ENCODE measurements around the gene NPAS3. TPM values are rescaled to one million over a fixed set of nuclear protein-coding genes. Genes with fewer than 3 reads are reported as not detected.

The NPAS3 gene
- total RNA-seq, 1 experiment from 2014 or later: 0.36 TPM

DNA sequence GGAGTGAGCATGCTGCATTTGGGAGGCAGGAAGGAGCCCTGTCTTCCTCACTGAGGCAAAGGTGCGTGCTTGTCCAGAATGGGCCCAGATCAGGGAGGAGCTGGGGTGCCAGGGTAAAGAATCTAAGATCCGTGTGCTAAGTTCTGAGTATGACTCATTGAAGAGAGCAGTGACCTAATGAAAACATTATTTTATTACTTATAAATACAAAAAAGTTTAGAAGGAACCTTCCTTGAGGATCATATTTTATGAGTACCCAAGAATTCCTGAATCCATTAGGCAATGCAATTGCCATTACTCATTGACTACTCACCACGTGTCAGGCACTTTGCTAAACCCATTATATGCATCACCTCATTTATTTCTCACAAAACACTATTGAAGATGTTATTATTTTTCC lies 747.5 kb downstream of the NPAS3 start:
- H3K4me1 ChIP-seq (ENCODE audit: insufficient read depth, low read length): peaks cover 42% of the 10 kb centered on the region
- H3K36me3 ChIP-seq (ENCODE audit: low read depth, low read length): no peaks in the 10 kb centered on the region
- TF ChIP-seq, protein P1, sequence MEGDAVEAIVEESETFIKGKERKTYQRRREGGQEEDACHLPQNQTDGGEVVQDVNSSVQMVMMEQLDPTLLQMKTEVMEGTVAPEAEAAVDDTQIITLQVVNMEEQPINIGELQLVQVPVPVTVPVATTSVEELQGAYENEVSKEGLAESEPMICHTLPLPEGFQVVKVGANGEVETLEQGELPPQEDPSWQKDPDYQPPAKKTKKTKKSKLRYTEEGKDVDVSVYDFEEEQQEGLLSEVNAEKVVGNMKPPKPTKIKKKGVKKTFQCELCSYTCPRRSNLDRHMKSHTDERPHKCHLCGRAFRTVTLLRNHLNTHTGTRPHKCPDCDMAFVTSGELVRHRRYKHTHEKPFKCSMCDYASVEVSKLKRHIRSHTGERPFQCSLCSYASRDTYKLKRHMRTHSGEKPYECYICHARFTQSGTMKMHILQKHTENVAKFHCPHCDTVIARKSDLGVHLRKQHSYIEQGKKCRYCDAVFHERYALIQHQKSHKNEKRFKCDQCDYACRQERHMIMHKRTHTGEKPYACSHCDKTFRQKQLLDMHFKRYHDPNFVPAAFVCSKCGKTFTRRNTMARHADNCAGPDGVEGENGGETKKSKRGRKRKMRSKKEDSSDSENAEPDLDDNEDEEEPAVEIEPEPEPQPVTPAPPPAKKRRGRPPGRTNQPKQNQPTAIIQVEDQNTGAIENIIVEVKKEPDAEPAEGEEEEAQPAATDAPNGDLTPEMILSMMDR (conservative IDR thresholded peaks at IDR 0.05; ENCODE audit: low read depth, low read length): no peak
- no peak for TF ChIP-seq EZH2 (IDR thresholded peaks at IDR 0.05; ENCODE audit: low read length, unreplicated experiment)
- no peak for TF ChIP-seq EZH2phosphoT487 (IDR thresholded peaks at IDR 0.05; ENCODE audit: borderline replicate concordance, low read length)
- intact Hi-C loops (cut with micrococcal nuclease): loop anchor here (1.0 kb wide), 1 partner anchor 39 kb away; no protein-coding TSS in a partner anchor
- H3K4me2 ChIP-seq (ENCODE audit: low read length): peak overlapping the region; percentile 52
- H3K4me3 ChIP-seq (ENCODE audit: low read length): no peak overlapping the region
- peak overlapping the region; percentile 86 for H3K27ac ChIP-seq (ENCODE audit: low read length)
- ATAC-seq (peak; percentile 96), DNase-seq (peak; percentile 96)
- H3K9me2 ChIP-seq (replicated peaks; ENCODE audit: low read length): no peaks in the 10 kb centered on the region
- H3F3A ChIP-seq (ENCODE audit: low read length, unreplicated experiment): no peaks in the 10 kb centered on the region
- ChIA-PET POLR2A (ENCODE audit: unreplicated experiment) (interaction anchor here (0.6 kb wide), 1 partner anchor 74 kb away, joined by 3 read pairs; no protein-coding TSS in a partner anchor), CTCF (no interaction called here)
- peak overlapping the region; percentile 51 for H3K9ac ChIP-seq (ENCODE audit: low read length)
- H2AFZ ChIP-seq (ENCODE audit: low read length): peak overlapping the region; percentile 39; the same call in 1 of the 2 replicates
- BruUV-seq (replicated peaks): no TSS peak
- no peaks in the 10 kb centered on the region for H4K20me1 ChIP-seq (ENCODE audit: low read length)
- no peaks in the 10 kb centered on the region for H3K79me2 ChIP-seq (ENCODE audit: low read length)
- no peaks in the 10 kb centered on the region for H3K9me3 ChIP-seq (ENCODE audit: low read length)
- no peaks in the 10 kb centered on the region for H3K27me3 ChIP-seq (ENCODE audit: low read length)

DNA sequence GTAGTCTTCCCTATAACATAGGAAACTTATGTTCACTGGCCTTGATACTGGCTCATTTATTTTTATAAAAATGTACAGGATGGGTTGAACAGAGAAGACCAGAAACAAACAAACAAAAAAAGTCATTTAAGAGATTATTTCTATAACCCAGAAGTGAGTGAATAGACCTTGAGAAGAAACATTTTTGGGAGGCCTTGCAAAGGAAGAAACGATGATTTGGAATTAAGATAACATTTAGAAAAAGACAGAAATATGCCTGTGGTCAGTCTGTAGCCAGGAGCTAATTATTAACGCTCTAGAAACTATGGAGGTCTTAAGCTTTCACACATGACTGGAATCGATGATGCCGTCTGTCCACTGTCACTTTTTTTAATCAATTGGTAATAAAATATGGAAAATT lies 748.2 kb downstream of the NPAS3 start:
- Histone ChIP-seq H3K4me3 (ENCODE audit: low read length) (no peak overlapping the region), H2AFZ (ENCODE audit: low read length) (no peak overlapping the region), H3K36me3 (ENCODE audit: low read depth, low read length) (no peaks in the 10 kb centered on the region), H3K4me1 (ENCODE audit: insufficient read depth, low read length) (peaks cover 41% of the 10 kb centered on the region), H3K27ac (ENCODE audit: low read length) (peak overlapping the region; percentile 86), H3K9me2 (replicated peaks; ENCODE audit: low read length) (no peaks in the 10 kb centered on the region), H3K79me2 (ENCODE audit: low read length) (no peaks in the 10 kb centered on the region), H3K27me3 (ENCODE audit: low read length) (no peaks in the 10 kb centered on the region), H4K20me1 (ENCODE audit: low read length) (no peaks in the 10 kb centered on the region), H3F3A (ENCODE audit: low read length, unreplicated experiment) (no peaks in the 10 kb centered on the region), H3K9ac (ENCODE audit: low read length) (peak overlapping the region; percentile 51), H3K9me3 (ENCODE audit: low read length) (no peaks in the 10 kb centered on the region), H3K4me2 (ENCODE audit: low read length) (peak overlapping the region; percentile 52)
- DNase-seq (no peak), ATAC-seq (no peak; the same call in 1 of the 2 replicates)
- POLR2A ChIA-PET (ENCODE audit: unreplicated experiment): interaction anchor here (0.6 kb wide), 1 partner anchor 73 kb away, joined by 3 read pairs; no protein-coding TSS in a partner anchor
- CTCF ChIA-PET: no interaction called here
- no TSS peak for BruUV-seq (replicated peaks)
- intact Hi-C loops (cut with micrococcal nuclease): loop anchor here (1.0 kb wide), 1 partner anchor 40 kb away; no protein-coding TSS in a partner anchor
- no peak for TF ChIP-seq EZH2 (IDR thresholded peaks at IDR 0.05; ENCODE audit: low read length, unreplicated experiment)
- no peak for TF ChIP-seq EZH2phosphoT487 (IDR thresholded peaks at IDR 0.05; ENCODE audit: borderline replicate concordance, low read length)
- TF ChIP-seq, protein P1 (conservative IDR thresholded peaks at IDR 0.05; ENCODE audit: low read depth, low read length): no peak

DNA sequence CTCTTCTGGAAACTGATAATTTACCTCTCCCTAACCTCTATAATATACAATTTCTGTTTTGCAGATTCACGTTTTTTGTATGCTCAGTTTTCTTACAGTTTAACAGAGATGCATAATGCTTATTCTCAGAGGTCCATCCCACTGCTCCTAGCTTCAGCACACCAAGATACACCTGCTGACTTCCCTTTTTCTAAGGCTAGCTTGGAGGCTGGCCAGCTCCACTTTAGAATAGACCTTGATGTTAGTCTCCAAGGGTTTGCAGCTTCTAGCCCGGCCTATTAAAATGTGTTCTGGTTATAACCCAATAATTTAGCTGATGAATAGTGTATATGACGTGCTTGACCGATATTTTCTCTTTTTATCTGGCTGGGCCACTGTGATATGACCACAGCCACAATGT lies 751.0 kb downstream of the NPAS3 start:
- no peak overlapping the region for H3K9ac ChIP-seq (ENCODE audit: low read length)
- no peaks in the 10 kb centered on the region for H3K36me3 ChIP-seq (ENCODE audit: low read depth, low read length)
- no peak for TF ChIP-seq EZH2phosphoT487 (IDR thresholded peaks at IDR 0.05; ENCODE audit: borderline replicate concordance, low read length)
- TF ChIP-seq, protein P1 (conservative IDR thresholded peaks at IDR 0.05; ENCODE audit: low read depth, low read length): no peak
- TF ChIP-seq EZH2 (IDR thresholded peaks at IDR 0.05; ENCODE audit: low read length, unreplicated experiment): no peak
- no TSS peak for BruUV-seq (replicated peaks)
- no peaks in the 10 kb centered on the region for H4K20me1 ChIP-seq (ENCODE audit: low read length)
- no peaks in the 10 kb centered on the region for H3F3A ChIP-seq (ENCODE audit: low read length, unreplicated experiment)
- H3K27ac ChIP-seq (ENCODE audit: low read length): no peak overlapping the region
- ATAC-seq (no peak), DNase-seq (no peak)
- no peak overlapping the region for H3K4me3 ChIP-seq (ENCODE audit: low read length)
- POLR2A ChIA-PET (ENCODE audit: unreplicated experiment): no interaction called here
- intact Hi-C loops (cut with micrococcal nuclease): no loop called here
- H3K79me2 ChIP-seq (ENCODE audit: low read length): no peaks in the 10 kb centered on the region
- CTCF ChIA-PET: no interaction called here
- no peaks in the 10 kb centered on the region for H3K9me3 ChIP-seq (ENCODE audit: low read length)
- peaks cover 45% of the 10 kb centered on the region for H3K4me1 ChIP-seq (ENCODE audit: insufficient read depth, low read length)
- H2AFZ ChIP-seq (ENCODE audit: low read length): no peak overlapping the region
- no peaks in the 10 kb centered on the region for H3K9me2 ChIP-seq (replicated peaks; ENCODE audit: low read length)
- H3K4me2 ChIP-seq (ENCODE audit: low read length): no peak overlapping the region
- H3K27me3 ChIP-seq (ENCODE audit: low read length): no peaks in the 10 kb centered on the region

Measured in PC-3 (cell line).